ENCODE data around the gene PRMT7. TPM values are rescaled to one million over a fixed set of nuclear protein-coding genes. Genes with fewer than 3 reads are reported as not detected.
A peak's percentile ranks its signal among the peaks of the same experiment; 100 is the strongest.

PRMT7 gene
- total RNA-seq, 1 donor from 2014 or later, result 71.9 TPM

DNA sequence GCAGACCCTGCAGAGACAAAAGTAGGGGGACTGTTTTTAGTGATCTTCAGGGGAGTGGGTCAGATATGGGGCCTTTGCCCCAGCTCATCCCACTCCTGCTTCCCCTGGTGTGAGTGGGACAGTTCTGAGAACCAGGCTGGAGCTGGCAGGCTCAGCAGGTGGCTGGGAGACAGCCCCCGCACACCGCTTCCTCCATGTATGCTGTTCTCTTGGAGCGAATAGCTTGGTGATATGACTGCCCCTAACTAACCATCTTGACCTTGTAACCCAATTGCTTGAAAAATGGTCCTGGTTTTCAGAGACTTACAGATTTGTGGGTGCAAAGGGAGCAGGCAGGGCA lies 61.5 kb downstream of the PRMT7 start:
- Mint-ChIP-seq H3K4me1 (peaks cover 13% of the 10 kb centered on the region), H3K27me3 (ENCODE audit: low read depth) (no peaks in the 10 kb centered on the region), H3K27ac (ENCODE audit: unreplicated experiment) (no peak overlapping the region), H3K4me3 (no peak overlapping the region), H3K36me3 (ENCODE audit: low read depth) (no peaks in the 10 kb centered on the region), H3K9me3 (no peaks in the 10 kb centered on the region)
- DNase-seq (ENCODE audit: low read depth, low spot score), result no peak
- TF ChIP-seq, protein P1, sequence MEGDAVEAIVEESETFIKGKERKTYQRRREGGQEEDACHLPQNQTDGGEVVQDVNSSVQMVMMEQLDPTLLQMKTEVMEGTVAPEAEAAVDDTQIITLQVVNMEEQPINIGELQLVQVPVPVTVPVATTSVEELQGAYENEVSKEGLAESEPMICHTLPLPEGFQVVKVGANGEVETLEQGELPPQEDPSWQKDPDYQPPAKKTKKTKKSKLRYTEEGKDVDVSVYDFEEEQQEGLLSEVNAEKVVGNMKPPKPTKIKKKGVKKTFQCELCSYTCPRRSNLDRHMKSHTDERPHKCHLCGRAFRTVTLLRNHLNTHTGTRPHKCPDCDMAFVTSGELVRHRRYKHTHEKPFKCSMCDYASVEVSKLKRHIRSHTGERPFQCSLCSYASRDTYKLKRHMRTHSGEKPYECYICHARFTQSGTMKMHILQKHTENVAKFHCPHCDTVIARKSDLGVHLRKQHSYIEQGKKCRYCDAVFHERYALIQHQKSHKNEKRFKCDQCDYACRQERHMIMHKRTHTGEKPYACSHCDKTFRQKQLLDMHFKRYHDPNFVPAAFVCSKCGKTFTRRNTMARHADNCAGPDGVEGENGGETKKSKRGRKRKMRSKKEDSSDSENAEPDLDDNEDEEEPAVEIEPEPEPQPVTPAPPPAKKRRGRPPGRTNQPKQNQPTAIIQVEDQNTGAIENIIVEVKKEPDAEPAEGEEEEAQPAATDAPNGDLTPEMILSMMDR (conservative IDR thresholded peaks at IDR 0.05), result no peak

DNA sequence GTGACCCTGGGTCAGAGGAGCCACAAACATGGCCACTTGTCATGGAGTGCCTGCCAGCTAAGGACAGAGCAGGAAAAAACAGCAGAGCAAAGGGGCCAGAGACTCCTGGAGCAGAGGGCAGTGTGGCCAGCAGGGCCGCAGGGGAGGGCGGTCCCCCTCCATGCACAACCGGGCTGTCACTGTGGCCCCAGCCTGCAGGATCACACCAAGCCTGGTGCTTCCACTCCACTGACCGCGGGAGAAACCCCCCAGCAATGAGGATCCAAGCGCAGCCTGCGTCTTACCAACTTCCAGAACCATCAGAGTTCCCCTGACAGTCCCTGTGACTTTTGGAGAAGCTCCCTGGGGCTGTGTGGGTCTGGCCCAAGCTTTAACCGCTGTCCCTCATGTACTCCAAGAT lies 62.0 kb downstream of the PRMT7 start:
- TF ChIP-seq, protein P1 (conservative IDR thresholded peaks at IDR 0.05), result no peak
- Mint-ChIP-seq H3K4me1 (peaks cover 10% of the 10 kb centered on the region), H3K27me3 (ENCODE audit: low read depth) (no peaks in the 10 kb centered on the region), H3K9me3 (no peaks in the 10 kb centered on the region), H3K36me3 (ENCODE audit: low read depth) (no peaks in the 10 kb centered on the region), H3K27ac (ENCODE audit: unreplicated experiment) (peak overlapping the region; percentile 84), H3K4me3 (no peak overlapping the region)
- DNase-seq (ENCODE audit: low read depth, low spot score), result no peak

DNA sequence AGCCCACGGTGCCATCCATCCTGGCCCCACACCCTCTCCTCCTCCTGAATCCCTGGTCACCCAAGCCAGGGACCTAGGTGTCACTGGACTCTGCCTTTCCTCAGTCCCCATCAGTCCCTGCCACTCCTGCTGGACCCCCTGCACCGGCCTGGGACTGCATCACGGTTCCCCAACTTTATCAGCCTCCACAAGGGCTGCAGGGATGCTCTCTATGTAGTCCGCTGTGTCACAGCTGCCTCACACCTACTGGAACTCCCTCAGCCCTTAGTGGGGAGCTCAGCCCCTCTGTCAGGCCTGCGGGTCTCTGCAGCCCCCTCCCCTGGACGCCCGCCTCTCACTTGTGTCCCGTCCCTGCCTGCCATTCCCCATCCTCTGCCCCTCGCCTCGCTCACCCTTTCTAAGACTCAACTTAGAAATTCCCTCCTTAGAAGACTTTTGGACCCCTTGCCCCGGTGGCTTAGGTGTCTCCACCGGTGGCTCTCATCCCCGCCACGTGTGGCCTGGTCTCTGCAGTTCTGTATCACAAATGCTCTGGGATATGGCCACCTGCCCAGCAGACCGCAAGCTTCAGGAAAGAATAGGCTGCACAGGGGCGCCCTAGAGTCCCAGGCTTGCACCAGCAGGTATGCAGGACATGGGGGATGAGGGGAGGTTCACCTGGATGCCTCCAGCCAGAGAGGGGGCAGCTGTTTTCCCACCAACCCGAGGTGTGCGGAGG lies 62.9 kb downstream of the PRMT7 start:
- H3K27ac Mint-ChIP-seq (ENCODE audit: unreplicated experiment), result peak overlapping the region; percentile 71
- H3K27me3 Mint-ChIP-seq (ENCODE audit: low read depth), result no peaks in the 10 kb centered on the region
- TF ChIP-seq, protein P1 (conservative IDR thresholded peaks at IDR 0.05), result no peak
- no peaks in the 10 kb centered on the region for H3K36me3 Mint-ChIP-seq (ENCODE audit: low read depth)
- no peak for DNase-seq (ENCODE audit: low read depth, low spot score)
- peaks cover 5% of the 10 kb centered on the region for H3K4me1 Mint-ChIP-seq
- H3K9me3 Mint-ChIP-seq, result no peaks in the 10 kb centered on the region
- no peak overlapping the region for H3K4me3 Mint-ChIP-seq

DNA sequence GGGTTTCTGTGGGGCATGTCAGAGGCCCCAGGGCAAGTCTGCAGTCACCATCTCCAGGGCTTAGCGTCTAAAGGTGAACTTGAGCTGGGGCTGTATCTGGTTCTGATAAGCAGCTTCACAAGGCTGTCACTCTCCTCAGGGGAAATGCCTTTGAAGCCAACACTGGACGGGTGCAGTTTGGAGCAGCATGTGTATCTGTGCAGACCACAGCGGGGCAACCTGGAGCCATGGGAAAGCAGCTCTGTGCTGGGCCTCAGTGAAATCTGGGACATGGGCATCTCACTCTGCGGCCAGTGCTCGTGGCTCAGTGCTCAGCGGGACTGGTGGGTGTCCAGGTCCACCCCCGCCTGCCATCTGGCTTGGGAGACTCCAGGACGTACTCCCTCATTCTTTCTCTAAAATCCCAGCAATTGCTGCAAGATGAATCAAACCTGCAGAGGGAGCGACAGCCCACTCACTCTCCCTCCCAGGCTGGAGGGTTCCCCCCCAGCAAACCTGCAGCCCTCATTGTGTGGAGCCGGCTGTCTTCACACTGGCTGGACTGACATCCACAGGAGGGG lies 63.5 kb downstream of the PRMT7 start:
- no peak overlapping the region for H3K4me3 Mint-ChIP-seq
- no peak for DNase-seq (ENCODE audit: low read depth, low spot score)
- H3K27me3 Mint-ChIP-seq (ENCODE audit: low read depth), result no peaks in the 10 kb centered on the region
- no peaks in the 10 kb centered on the region for H3K9me3 Mint-ChIP-seq
- TF ChIP-seq, protein P1 (conservative IDR thresholded peaks at IDR 0.05), result no peak
- H3K4me1 Mint-ChIP-seq, result peaks cover 4% of the 10 kb centered on the region
- H3K27ac Mint-ChIP-seq (ENCODE audit: unreplicated experiment), result no peak overlapping the region
- H3K36me3 Mint-ChIP-seq (ENCODE audit: low read depth), result no peaks in the 10 kb centered on the region

DNA sequence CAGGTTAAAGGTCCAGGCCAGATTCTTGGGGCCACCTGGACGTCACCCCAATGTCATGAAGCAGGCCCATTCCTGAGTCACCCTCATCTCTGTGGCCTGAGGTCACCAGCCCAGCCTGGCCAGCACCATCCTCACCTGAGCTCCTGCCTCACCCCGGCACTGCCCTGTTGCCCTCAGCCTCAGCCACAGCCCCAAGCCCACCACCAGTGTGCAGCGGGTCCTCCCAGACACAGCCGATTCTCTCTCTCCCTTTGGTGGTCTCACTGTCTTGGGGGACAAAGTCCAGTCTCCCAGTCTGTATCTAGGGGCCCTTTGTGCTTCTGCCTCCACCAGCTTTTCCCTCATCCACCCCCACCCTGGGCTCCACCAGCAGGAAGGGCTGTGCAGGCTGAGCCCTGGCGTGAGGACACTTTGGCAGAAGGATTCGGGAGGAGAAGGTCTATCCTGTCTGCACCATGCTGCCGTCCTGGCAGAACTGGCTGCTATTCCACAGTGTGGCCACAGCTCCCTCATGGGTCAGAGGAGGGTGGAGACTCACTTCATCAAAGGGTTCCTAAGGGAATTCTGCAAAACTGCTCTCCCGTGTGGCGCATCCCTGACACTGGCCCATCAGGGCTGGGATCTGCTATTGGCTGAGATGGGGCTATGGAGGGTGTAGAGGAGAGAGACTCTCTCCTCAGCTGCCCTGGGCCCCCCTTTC lies 64.3 kb downstream of the PRMT7 start:
- TF ChIP-seq, protein P1 (conservative IDR thresholded peaks at IDR 0.05), result no peak
- Mint-ChIP-seq H3K27me3 (ENCODE audit: low read depth) (no peaks in the 10 kb centered on the region), H3K4me3 (no peak overlapping the region), H3K27ac (ENCODE audit: unreplicated experiment) (no peak overlapping the region), H3K4me1 (peaks cover 4% of the 10 kb centered on the region), H3K9me3 (no peaks in the 10 kb centered on the region), H3K36me3 (ENCODE audit: low read depth) (no peaks in the 10 kb centered on the region)
- DNase-seq (ENCODE audit: low read depth, low spot score), result no peak
